Neuronal stem cell (in vitro differentiated cells): ENCODE data around the gene ADD3.

Source experiments
- DNase-seq: peaks from one replicate; pipeline ENCODE4 v3.0.0-alpha.2; 2013; ENCODE audit warnings: low spot score
- H2AFZ ChIP-seq: one replicate; pipeline ENCODE4 v1.6.1; 2013; ENCODE audit warnings: mild to moderate bottlenecking, low read length, inconsistent platforms
- H2AK5ac ChIP-seq: 2 replicates; pipeline ENCODE4 v1.6.1; 2013; ENCODE audit warnings: low read depth, mild to moderate bottlenecking, inconsistent platforms, low read length, moderate library complexity, mixed read lengths
- H2BK120ac ChIP-seq: 2 replicates; pipeline ENCODE4 v1.6.1; 2013; ENCODE audit warnings: low read depth, mild to moderate bottlenecking, inconsistent platforms, low read length, moderate library complexity, mixed read lengths
- H2BK12ac ChIP-seq: one replicate; pipeline ENCODE4 v1.6.1; 2013; ENCODE audit warnings: low read length, inconsistent platforms
- H2BK15ac ChIP-seq: 2 replicates; pipeline ENCODE4 v1.6.1; 2013; ENCODE audit warnings: mild to moderate bottlenecking, low read length, inconsistent platforms, mixed read lengths
- H2BK5ac ChIP-seq: one replicate; pipeline ENCODE4 v1.6.1; 2013; ENCODE audit warnings: inconsistent platforms, mild to moderate bottlenecking, low read length, moderate library complexity
- H3K14ac ChIP-seq: one replicate; pipeline ENCODE4 v1.6.1; 2013; ENCODE audit warnings: low read length, inconsistent platforms
- H3K18ac ChIP-seq: 2 replicates; pipeline ENCODE4 v1.6.1; 2013; ENCODE audit warnings: low read length, inconsistent platforms
- H3K23ac ChIP-seq: 2 replicates; pipeline ENCODE4 v1.6.1; 2013; ENCODE audit warnings: low read depth, mild to moderate bottlenecking, mixed read lengths, low read length, inconsistent platforms; ENCODE audit not compliant: poor library complexity
- H3K27ac ChIP-seq: replicated peaks from 3 replicates; pipeline ENCODE4 v1.5.1; 2013; ENCODE audit warnings: low read length, inconsistent platforms
- H3K27me3 ChIP-seq, 3 experiments: 2 replicates each; pipeline ENCODE4 v1.6.1; 2013; ENCODE audit warnings: low read length in 3 of 3, mild to moderate bottlenecking in 2 of 3, inconsistent platforms in 1 of 3, low read depth in 1 of 3, mixed read lengths in 1 of 3, moderate library complexity in 1 of 3; ENCODE audit not compliant: control insufficient read depth in 3 of 3, insufficient read depth in 3 of 3
- H3K36me3 ChIP-seq, 2 donors: replicated peaks in 1 of 2; 2 replicates each; pipeline ENCODE4 v1.6.1; 2013; ENCODE audit warnings: low read length in 2 of 2; ENCODE audit not compliant: control insufficient read depth in 2 of 2, insufficient read depth in 2 of 2
- H3K4ac ChIP-seq: 2 replicates; pipeline ENCODE4 v1.6.1; 2013; ENCODE audit warnings: inconsistent platforms, mild to moderate bottlenecking, low read length, moderate library complexity
- H3K4me1 ChIP-seq, 2 donors: 1 replicate in 1 of 2; 2 replicates in 1 of 2; pipeline ENCODE4 v1.6.1; 2013; ENCODE audit warnings: low read length in 2 of 2, low read depth in 1 of 2; ENCODE audit not compliant: control insufficient read depth in 2 of 2, insufficient read depth in 1 of 2
- H3K4me2 ChIP-seq: one replicate; pipeline ENCODE4 v1.6.1; 2013; ENCODE audit warnings: mild to moderate bottlenecking, low read length, inconsistent platforms; ENCODE audit not compliant: insufficient read depth, poor library complexity, severe bottlenecking
- H3K4me3 ChIP-seq, 2 donors: 2 replicates each; pipeline ENCODE4 v1.5.1; 2013; ENCODE audit warnings: low read length in 2 of 2, mild to moderate bottlenecking in 2 of 2, inconsistent platforms in 1 of 2, moderate library complexity in 1 of 2
- H3K79me1 ChIP-seq: one replicate; pipeline ENCODE4 v1.6.1; 2013; ENCODE audit warnings: low read depth, mild to moderate bottlenecking, inconsistent platforms, low read length, moderate library complexity
- H3K9ac ChIP-seq: one replicate; pipeline ENCODE4 v1.6.1; 2013; ENCODE audit warnings: mild to moderate bottlenecking, low read depth, low read length, inconsistent platforms; ENCODE audit not compliant: poor library complexity
- H3K9me3 ChIP-seq, 2 donors: replicated peaks in 1 of 2; 2 replicates each; pipeline versions ENCODE3 to v1.6.1; 2013; ENCODE audit warnings: low read length in 2 of 2, mild to moderate bottlenecking in 2 of 2, inconsistent platforms in 1 of 2, low read depth in 1 of 2, mixed read lengths in 1 of 2, moderate library complexity in 1 of 2; ENCODE audit not compliant: control insufficient read depth in 2 of 2, insufficient read depth in 1 of 2
- H4K8ac ChIP-seq: one replicate; pipeline ENCODE4 v1.6.1; 2013; ENCODE audit warnings: low read depth, mild to moderate bottlenecking, inconsistent platforms, low read length, moderate library complexity
- H4K91ac ChIP-seq: one replicate; pipeline ENCODE4 v1.6.1; 2013; ENCODE audit warnings: low read length, low read depth, mild to moderate bottlenecking, inconsistent platforms; ENCODE audit not compliant: poor library complexity
- WGBS, 2 donors: extraction: QIAGEN DNeasy Blood & Tissue Kit; methylation state at CpG; one replicate each; pipeline ENCODE4 v1.1.7; 2013; ENCODE audit warnings: missing lambda C conversion rate in 2 of 2, mixed read lengths in 1 of 2; ENCODE audit not compliant: insufficient read length in 2 of 2, insufficient replicate concordance in 1 of 2; ENCODE audit errors: extremely low coverage in 2 of 2; 5-methylcytosine and 5-hydroxymethylcytosine counted together

The ADD3 gene

DNA sequence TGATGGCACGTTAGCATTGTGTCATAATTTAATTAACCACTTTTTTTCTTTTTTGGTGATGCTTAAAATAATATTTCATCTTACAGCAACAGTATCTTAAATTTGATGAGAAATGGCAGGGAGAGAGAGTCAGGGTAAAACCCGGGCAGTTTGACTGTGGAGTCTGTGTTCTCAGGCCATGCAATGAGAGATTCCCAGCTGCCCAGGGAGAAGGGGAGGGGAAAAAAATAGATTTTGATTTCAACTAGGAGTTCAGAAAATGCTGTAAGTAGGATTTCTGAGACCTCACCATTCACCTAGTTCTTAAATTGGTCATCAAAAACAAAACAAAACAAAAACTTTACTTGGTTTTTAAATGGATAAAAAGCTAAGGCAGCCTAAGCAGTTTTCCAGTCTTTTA is 47.1 kb upstream of the ADD3 start:
- Histone ChIP-seq H3K4ac (no peak overlapping the region), H3K9me3 (no peaks in the 10 kb centered on the region), H3K27ac (no peak overlapping the region), H3K79me1 (no peaks in the 10 kb centered on the region), H2BK15ac (no peak overlapping the region), H3K14ac (no peak overlapping the region), H2AK5ac (no peak overlapping the region), H4K91ac (no peak overlapping the region), H3K36me3 (no peaks in the 10 kb centered on the region), H3K4me1 (peaks cover 11 to 14% of the 10 kb centered on the region in 2 donors), H2BK5ac (no peak overlapping the region), H2BK12ac (no peak overlapping the region), H3K9ac (no peak overlapping the region), H3K18ac (no peak overlapping the region), H3K27me3 (no peaks in the 10 kb centered on the region), H3K4me2 (no peak overlapping the region), H4K8ac (no peak overlapping the region), H2AFZ (no peak overlapping the region), H2BK120ac (no peak overlapping the region), H3K23ac (no peak overlapping the region), H3K4me3 (no peak overlapping the region)
- no CpG with 5 or more reads among the region's 2 CpGs for WGBS, 2 donors
- DNase-seq = no peak

- DNase-seq = no peak
- H3K4me2 ChIP-seq = no peak overlapping the region
- H4K91ac ChIP-seq = no peak overlapping the region
- no peak overlapping the region for H3K23ac ChIP-seq
- no peaks in the 10 kb centered on the region for H3K36me3 ChIP-seq
- H3K9ac ChIP-seq = no peak overlapping the region
- no peaks in the 10 kb centered on the region for H3K9me3 ChIP-seq
- H3K4ac ChIP-seq = no peak overlapping the region
- no peak overlapping the region for H3K14ac ChIP-seq
- H2BK15ac ChIP-seq = no peak overlapping the region
- H3K4me3 ChIP-seq = no peak overlapping the region
- no peak overlapping the region for H2BK120ac ChIP-seq
- H2AK5ac ChIP-seq = no peak overlapping the region
- no peak overlapping the region for H2BK12ac ChIP-seq
- peaks cover 11 to 14% of the 10 kb centered on the region in 2 donors for H3K4me1 ChIP-seq
- no peaks in the 10 kb centered on the region for H3K79me1 ChIP-seq
- H2AFZ ChIP-seq = no peak overlapping the region
- no peak overlapping the region for H2BK5ac ChIP-seq
- no peak overlapping the region for H3K18ac ChIP-seq
- H3K27ac ChIP-seq = no peak overlapping the region
- no CpG with 5 or more reads among the region's 5 CpGs for WGBS, 2 donors
- H3K27me3 ChIP-seq = no peaks in the 10 kb centered on the region
- H4K8ac ChIP-seq = no peak overlapping the region
These were observed 46.4 kb upstream of the ADD3 start for GRCh38 chr10:109961174-109962001.

DNA sequence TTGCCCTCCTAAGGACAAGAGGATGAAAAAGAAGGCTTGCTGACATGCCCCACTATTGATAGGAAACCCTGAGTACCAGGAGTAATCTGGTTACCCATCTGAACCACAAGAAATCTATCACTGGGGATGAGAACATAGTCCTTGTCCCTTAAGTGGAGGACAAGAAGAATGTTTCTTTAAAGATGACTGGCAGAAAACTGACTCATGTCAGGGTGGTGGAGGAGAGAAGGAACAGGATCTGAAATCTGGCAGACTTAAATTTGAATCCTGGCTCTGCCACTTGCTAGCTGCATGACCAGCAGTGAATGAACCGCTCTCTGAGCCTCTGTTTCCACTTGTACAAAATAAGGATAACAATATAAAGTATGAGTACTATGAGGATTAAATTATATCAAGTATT is 45.5 kb upstream of the ADD3 start:
- H2BK120ac ChIP-seq = no peak overlapping the region
- H2BK12ac ChIP-seq = no peak overlapping the region
- no peak overlapping the region for H3K9ac ChIP-seq
- H3K14ac ChIP-seq = no peak overlapping the region
- no peak overlapping the region for H4K8ac ChIP-seq
- no peak overlapping the region for H2BK5ac ChIP-seq
- H3K4ac ChIP-seq = no peak overlapping the region
- no peak overlapping the region for H2BK15ac ChIP-seq
- no peaks in the 10 kb centered on the region for H3K27me3 ChIP-seq
- no peak overlapping the region for H3K18ac ChIP-seq
- WGBS, 2 donors = no CpG with 5 or more reads among the region's 1 CpG
- H4K91ac ChIP-seq = no peak overlapping the region
- DNase-seq = no peak
- H3K79me1 ChIP-seq = no peaks in the 10 kb centered on the region
- no peaks in the 10 kb centered on the region for H3K9me3 ChIP-seq
- peaks cover 12 to 21% of the 10 kb centered on the region in 2 donors for H3K4me1 ChIP-seq
- no peak overlapping the region for H2AK5ac ChIP-seq
- no peak overlapping the region for H3K4me3 ChIP-seq
- no peaks in the 10 kb centered on the region for H3K36me3 ChIP-seq
- H3K23ac ChIP-seq = no peak overlapping the region
- H2AFZ ChIP-seq = no peak overlapping the region
- H3K27ac ChIP-seq = no peak overlapping the region
- H3K4me2 ChIP-seq = no peak overlapping the region

- no peak overlapping the region for H2BK12ac ChIP-seq
- H3K4me2 ChIP-seq = no peak overlapping the region
- no peak overlapping the region for H3K9ac ChIP-seq
- no peak overlapping the region for H3K4ac ChIP-seq
- WGBS, 2 donors = no CpG with 5 or more reads among the region's 5 CpGs
- no peak overlapping the region for H4K91ac ChIP-seq
- H3K23ac ChIP-seq = no peak overlapping the region
- no peak overlapping the region for H3K27ac ChIP-seq
- H2AFZ ChIP-seq = no peak overlapping the region
- H3K36me3 ChIP-seq = no peaks in the 10 kb centered on the region
- H2AK5ac ChIP-seq = no peak overlapping the region
- H3K27me3 ChIP-seq = no peaks in the 10 kb centered on the region
- no peak overlapping the region for H4K8ac ChIP-seq
- no peaks in the 10 kb centered on the region for H3K9me3 ChIP-seq
- H3K18ac ChIP-seq = no peak overlapping the region
- H2BK5ac ChIP-seq = no peak overlapping the region
- DNase-seq = no peak
- peaks cover 12 to 21% of the 10 kb centered on the region in 2 donors for H3K4me1 ChIP-seq
- H3K4me3 ChIP-seq = no peak overlapping the region
- H3K14ac ChIP-seq = no peak overlapping the region
- H2BK120ac ChIP-seq = no peak overlapping the region
- no peak overlapping the region for H2BK15ac ChIP-seq
- no peaks in the 10 kb centered on the region for H3K79me1 ChIP-seq
These were observed 44.3 kb upstream of the ADD3 start for GRCh38 chr10:109963439-109963838.
